Upper lobe of left lung (tissue), 6 donors: Measurements from ENCODE around the gene CERS3. TPM values are rescaled to one million over a fixed set of nuclear protein-coding genes. Genes with fewer than 3 reads are reported as not detected.

Experiments used
- ATAC-seq, 2 donors: fragments of 200-7000 bp; cut with Tn5 transposase; one replicate each; pipeline ENCODE4 v1.9.1; 2022; ENCODE audit warnings: mild to moderate bottlenecking in 2 of 2, moderate library complexity in 2 of 2; ENCODE audit not compliant: low FRiP score in 2 of 2
- DNase-seq, 2 donors: peaks; one replicate each; pipeline ENCODE4 v3.0.0-alpha.2; 2019 to 2020
- H3K27ac ChIP-seq, 4 donors: fragments of 200-600 bp; sonication (generic); one replicate each; pipeline ENCODE4 v1.5.1; 2016 to 2019
- H3K27me3 ChIP-seq, 4 donors: fragments of 200-600 bp; sonication (generic); one replicate each; pipeline ENCODE4 v1.5.1; 2017 to 2019
- H3K36me3 ChIP-seq, 4 donors: fragments of 200-600 bp; sonication (generic); one replicate each; pipeline ENCODE4 v1.5.1; 2016 to 2019
- H3K4me1 ChIP-seq, 4 donors: fragments of 200-600 bp; sonication (generic); one replicate each; pipeline ENCODE4 v1.5.1; 2018 to 2019
- H3K4me3 ChIP-seq, 4 donors: fragments of 200-600 bp; sonication (generic); one replicate each; pipeline ENCODE4 v1.5.1; 2017 to 2019; ENCODE audit warnings: mild to moderate bottlenecking in 2 of 4, moderate library complexity in 1 of 4
- H3K9me3 ChIP-seq, 4 donors: fragments of 200-600 bp; sonication (generic); one replicate each; pipeline ENCODE4 v1.5.1; 2018 to 2019
- CTCF ChIP-seq, 6 experiments: fragments of 450-650 bp in 4 of 6; fragments of 200-600 bp in 2 of 6; sonication (generic) in 2 of 6; IDR thresholded peaks; one replicate each; pipeline ENCODE4 v1.5.1; 2016 to 2019; ENCODE audit warnings: antibody characterized with exemption in 6 of 6
- EP300 ChIP-seq, 4 donors: sonication (generic); formaldehyde crosslinking; IDR thresholded peaks; one replicate each; pipeline ENCODE4 v1.5.1; 2017; ENCODE audit warnings: antibody characterized with exemption in 4 of 4, control low read depth in 2 of 4
- POLR2A ChIP-seq, 4 donors: fragments of 450-650 bp; IDR thresholded peaks; one replicate each; pipeline ENCODE4 v1.5.1; 2016 to 2017; ENCODE audit warnings: antibody characterized with exemption in 4 of 4, mild to moderate bottlenecking in 2 of 4
- POLR2AphosphoS5 ChIP-seq, 2 donors: sonication (generic); formaldehyde crosslinking; IDR thresholded peaks; one replicate each; pipeline ENCODE4 v1.5.1; 2017; ENCODE audit warnings: antibody characterized with exemption in 2 of 2
- WGBS, 2 donors: methylation state at CpG; one replicate each; pipeline ENCODE4 v1.1.5; 2017 to 2018; 5-methylcytosine and 5-hydroxymethylcytosine counted together
- small RNA-seq, 4 donors: library from RNA; depleted of rRNA; stranded (forward); fragments of <200 nt; gene quantifications; one replicate each; pipeline ENCODE3, GENCODE V24; 2016
- total RNA-seq, 6 donors: library from RNA; depleted of rRNA in 4 of 6; stranded (reverse); fragments of >200 nt in 4 of 6; gene quantifications; one replicate each; pipeline versions ENCODE4 v1.1.0 to v1.2.1, GENCODE V29; 2016 to 2021
- donor health status: DM: no; HTN: no; CAD: no; lungs with moderate emphysema.
- donor health status: DM: no; HTN: yes; CAD: no; lungs with severe emphysema.

The CERS3 gene
- total RNA-seq, 6 donors from 2014 or later = 0.33 TPM; not detected in 5

GRCh38 chr15:100355342-100355741 lies 173.4 kb downstream of the CERS3 start:
- TF ChIP-seq CTCF (IDR thresholded peaks at IDR 0.05) = no peak
- no peak for TF ChIP-seq POLR2A (IDR thresholded peaks at IDR 0.05)
- no peak for TF ChIP-seq POLR2AphosphoS5 (IDR thresholded peaks at IDR 0.05)
- no peak for TF ChIP-seq EP300 (IDR thresholded peaks at IDR 0.05)
- 55 to 67% methylated on average over 2 of the region's 2 CpGs for WGBS, 2 donors
- ATAC-seq (no peak), DNase-seq (no peak)
- H3K36me3 ChIP-seq = no peaks in the 10 kb centered on the region
- H3K27ac ChIP-seq = no peak overlapping the region
- no peak overlapping the region for H3K4me3 ChIP-seq
- peaks cover 5 to 9% (median 6%) of the 10 kb centered on the region in 4 donors for H3K4me1 ChIP-seq
- H3K9me3 ChIP-seq = no peaks in the 10 kb centered on the region
- no peaks in the 10 kb centered on the region for H3K27me3 ChIP-seq

GRCh38 chr15:100353449-100353848 lies 175.3 kb downstream of the CERS3 start:
- peaks cover 9 to 17% (median 13%) of the 10 kb centered on the region in 4 donors for H3K4me1 ChIP-seq
- TF ChIP-seq POLR2AphosphoS5 (IDR thresholded peaks at IDR 0.05) (no peak), EP300 (IDR thresholded peaks at IDR 0.05) (no peak), CTCF (IDR thresholded peaks at IDR 0.05) (no peak), POLR2A (IDR thresholded peaks at IDR 0.05) (no peak)
- H3K27ac ChIP-seq = no peak overlapping the region
- H3K27me3 ChIP-seq = no peaks in the 10 kb centered on the region
- H3K36me3 ChIP-seq = no peaks in the 10 kb centered on the region
- no peak overlapping the region for H3K4me3 ChIP-seq
- no peaks in the 10 kb centered on the region for H3K9me3 ChIP-seq
- ATAC-seq = no peak
- WGBS, 2 donors = 47 to 63% methylated on average over 3 of the region's 3 CpGs
- DNase-seq = no peak

- peak overlapping the region in 3 of 4 donors; percentile 69 to 73 (median 70) for H3K4me3 ChIP-seq
- H3K4me1 ChIP-seq = peaks cover 9 to 17% (median 13%) of the 10 kb centered on the region in 4 donors
- H3K36me3 ChIP-seq = no peaks in the 10 kb centered on the region
- no peaks in the 10 kb centered on the region for H3K27me3 ChIP-seq
- H3K9me3 ChIP-seq = no peaks in the 10 kb centered on the region
- TF ChIP-seq EP300 (IDR thresholded peaks at IDR 0.05) = peak in 2 of 4 donors; percentile 1 to 80
- TF ChIP-seq POLR2AphosphoS5 (IDR thresholded peaks at IDR 0.05) = peak; percentile 27 to 85
- TF ChIP-seq POLR2A (IDR thresholded peaks at IDR 0.05) = peak in 1 of 4 donors; percentile 36
- no peak for TF ChIP-seq CTCF (IDR thresholded peaks at IDR 0.05)
- peak overlapping the region; percentile 94 to 97 (median 96) for H3K27ac ChIP-seq
- WGBS, 2 donors = 37 to 46% methylated on average over 16 to 19 of the region's 19 CpGs
- peak in 1 of 2 donors; percentile 67 for DNase-seq
- ATAC-seq = peak; percentile 81 to 91
Measured at GRCh38 chr15:100350434-100351226, 178.1 kb downstream of the CERS3 start.

Small RNA genes lying within 50 kb of the gene (small RNA-seq; reads per million reads assigned to genes)
- gene RNU6-181P (0 reads per million in 4 donors), gene RNU6-322P (0 reads per million in 4 donors)

Other genes starting within 250 kb of the CERS3 start
- gene ADAMTS17, start 187.0 kb downstream of the CERS3 start, total RNA-seq = 10 to 100 TPM in 1 of 6 donors, 1 to 10 TPM in 5; 3.2 to 11.5 (median 5.7) TPM
- gene LINS1, start 73.2 kb upstream of the CERS3 start, total RNA-seq = 10 to 100 TPM; 11.8 to 43.0 (median 18.2) TPM
- gene ASB7, start 73.6 kb upstream of the CERS3 start, total RNA-seq = 10 to 100 TPM; 11.7 to 19.8 (median 14.2) TPM